HG03521 (cell line): ENCODE measurements around the gene NTN3.
A peak's percentile ranks its signal among the peaks of the same experiment; 100 is the strongest.
"Not testable (repeated sequence)": the region's sequence is repeated elsewhere in the genome, so short reads cannot be mapped to it uniquely, and the experiment has no call there.

Experiments
- ATAC-seq: cut with Tn5 transposase; IDR thresholded peaks from one replicate; pipeline ENCODE4 v1.9.1; 2021; ENCODE audit warnings: mild to moderate bottlenecking, moderate library complexity; ENCODE audit not compliant: unreplicated experiment

NTN3 gene

GRCh38 chr16:2439598-2439997 lies 31.5 kb upstream of the NTN3 start:
- no peak for ATAC-seq

DNA sequence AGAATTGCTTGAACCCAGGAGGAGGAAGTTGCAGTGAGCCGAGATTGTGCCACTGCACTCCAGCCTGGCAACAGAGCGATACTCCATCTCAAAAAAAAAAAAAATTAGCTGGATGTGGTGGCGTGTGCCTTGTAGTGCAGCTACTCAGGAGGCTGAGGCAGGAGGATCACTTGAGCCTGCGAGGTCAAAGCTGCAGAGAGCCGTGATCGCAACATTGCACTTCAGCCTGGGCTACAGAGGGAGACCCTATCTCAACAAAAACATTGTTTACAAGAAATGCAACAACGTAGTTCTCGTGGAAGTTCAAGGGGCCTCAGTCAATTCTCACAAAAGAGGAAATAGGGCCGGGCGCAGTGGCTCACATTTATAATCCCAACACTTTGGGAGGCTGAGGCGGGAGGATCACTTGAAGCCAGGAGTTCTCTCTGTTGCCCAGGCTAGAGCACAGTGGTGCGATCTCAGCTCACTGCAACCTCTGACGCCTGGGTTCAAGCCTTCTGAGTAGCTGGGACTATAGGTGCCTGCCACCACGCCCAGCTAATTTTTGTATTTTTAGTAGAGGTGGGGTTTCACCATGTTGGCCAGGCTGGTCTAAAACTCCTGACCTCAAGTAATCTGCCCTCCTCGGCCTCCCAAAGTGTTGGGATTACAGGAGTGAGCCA lies 29.8 kb upstream of the NTN3 start:
- ATAC-seq = not testable (repeated sequence)

GRCh38 chr16:2443555-2443954 lies 27.5 kb upstream of the NTN3 start:
- ATAC-seq = no peak

GRCh38 chr16:2447920-2448583 lies 23.0 kb upstream of the NTN3 start:
- no peak for ATAC-seq

GRCh38 chr16:2449118-2449517 lies 22.0 kb upstream of the NTN3 start:
- no peak for ATAC-seq

DNA sequence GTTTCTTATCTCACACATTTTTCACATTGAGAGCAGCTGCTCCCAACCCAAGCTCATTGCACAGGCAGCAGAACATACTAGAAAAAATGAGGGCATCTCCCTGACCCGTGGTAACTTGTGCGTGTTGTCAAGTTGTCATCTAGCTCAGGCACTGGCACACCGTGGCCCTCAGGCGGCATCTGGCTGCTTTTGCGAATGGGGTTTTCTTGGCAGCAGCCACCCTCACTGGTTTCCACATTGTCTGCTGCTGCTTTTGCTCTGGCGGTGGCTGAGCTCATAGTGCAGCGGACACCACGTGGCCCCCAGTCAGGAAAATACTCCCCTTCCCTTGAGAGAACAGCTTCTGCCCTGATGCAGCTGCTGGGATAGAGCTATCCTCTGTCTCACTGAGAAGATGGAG lies 20.6 kb upstream of the NTN3 start:
- ATAC-seq = no peak

DNA sequence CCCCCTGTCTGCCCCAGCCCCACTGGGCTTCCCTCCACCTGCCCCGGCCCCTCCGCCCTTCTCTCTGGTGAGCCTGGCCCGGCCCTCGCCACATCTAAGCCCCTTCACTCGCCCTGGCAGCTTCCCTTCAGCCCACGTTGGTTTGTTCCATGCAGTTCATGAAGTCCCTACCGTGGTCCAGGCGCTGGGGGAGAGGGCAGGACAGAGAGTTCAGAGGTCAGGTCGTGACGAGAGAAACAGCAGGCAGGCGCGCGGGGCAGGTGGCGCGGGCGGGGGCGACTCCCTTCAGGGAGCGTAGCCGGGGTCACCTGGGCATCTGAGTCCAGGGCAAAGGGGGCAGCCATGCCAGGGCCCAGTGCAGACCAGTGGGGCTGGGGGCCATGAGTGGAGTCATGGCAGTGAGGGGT lies 20.1 kb upstream of the NTN3 start:
- no peak for ATAC-seq

- ATAC-seq = no peak
These were observed 19.2 kb upstream of the NTN3 start for GRCh38 chr16:2451851-2452320.

GRCh38 chr16:2452650-2453049 lies 18.4 kb upstream of the NTN3 start:
- no peak for ATAC-seq

DNA sequence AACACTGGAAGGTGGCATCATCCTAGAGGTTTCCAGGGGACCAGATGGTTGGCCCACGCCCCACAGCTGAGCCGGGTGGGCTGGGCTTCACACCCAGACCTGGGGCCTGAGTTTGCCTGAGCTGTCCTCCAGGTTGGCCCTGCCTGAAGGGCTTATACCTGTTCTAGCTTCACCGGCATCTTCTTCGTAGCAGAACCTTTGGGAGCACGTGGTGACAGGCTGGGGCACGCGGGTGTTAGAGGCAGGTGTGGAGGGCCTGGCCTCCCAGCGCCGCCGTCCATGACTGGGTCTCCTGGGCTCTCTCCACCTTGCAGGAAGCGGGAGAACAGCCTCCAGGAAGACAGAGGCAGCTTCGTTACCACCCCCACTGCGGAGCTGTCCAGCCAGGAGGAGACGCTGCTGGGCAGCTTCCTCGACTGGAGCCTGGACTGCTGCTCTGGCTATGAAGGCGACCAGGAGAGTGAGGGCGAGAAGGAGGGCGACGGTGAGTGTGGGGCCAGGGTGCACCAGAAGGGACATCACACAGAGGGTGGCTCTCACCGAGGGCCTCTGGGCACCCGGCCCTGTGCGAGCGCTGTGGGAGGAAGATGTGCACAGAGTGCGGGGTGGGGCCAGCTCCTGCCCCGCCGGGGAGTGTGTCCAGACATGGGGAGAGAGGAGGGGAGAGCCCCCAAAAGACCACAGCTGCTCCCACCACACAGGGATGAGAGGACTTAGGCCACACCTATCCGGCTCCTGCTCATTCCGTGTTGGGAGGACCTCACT lies 15.8 kb upstream of the NTN3 start:
- ATAC-seq = no peak

GRCh38 chr16:2456551-2457153 lies 14.4 kb upstream of the NTN3 start:
- no peak for ATAC-seq

DNA sequence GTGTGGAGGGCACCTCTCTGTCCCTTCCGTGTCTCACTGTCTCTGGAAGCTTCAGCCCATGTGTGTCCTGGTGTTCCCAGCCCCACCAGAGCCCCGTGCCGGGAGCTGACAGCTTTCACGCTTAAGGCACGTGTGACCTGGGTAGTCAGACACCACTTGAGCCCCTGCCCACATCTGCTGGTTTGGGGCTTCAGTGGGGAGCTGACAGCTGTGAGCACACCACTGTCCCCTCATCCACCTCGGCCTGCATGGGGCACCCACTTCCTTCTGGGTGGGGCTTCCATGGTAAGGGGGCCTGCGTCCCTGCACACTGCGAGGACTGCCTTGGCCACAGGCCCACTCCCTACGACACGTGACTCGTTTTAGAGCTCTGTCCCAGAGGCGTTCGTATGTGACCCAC lies 13.8 kb upstream of the NTN3 start:
- no peak for ATAC-seq

GRCh38 chr16:2457946-2458345 lies 13.2 kb upstream of the NTN3 start:
- ATAC-seq = no peak

- no peak for ATAC-seq
These were observed 12.0 kb upstream of the NTN3 start for GRCh38 chr16:2458887-2459646.

DNA sequence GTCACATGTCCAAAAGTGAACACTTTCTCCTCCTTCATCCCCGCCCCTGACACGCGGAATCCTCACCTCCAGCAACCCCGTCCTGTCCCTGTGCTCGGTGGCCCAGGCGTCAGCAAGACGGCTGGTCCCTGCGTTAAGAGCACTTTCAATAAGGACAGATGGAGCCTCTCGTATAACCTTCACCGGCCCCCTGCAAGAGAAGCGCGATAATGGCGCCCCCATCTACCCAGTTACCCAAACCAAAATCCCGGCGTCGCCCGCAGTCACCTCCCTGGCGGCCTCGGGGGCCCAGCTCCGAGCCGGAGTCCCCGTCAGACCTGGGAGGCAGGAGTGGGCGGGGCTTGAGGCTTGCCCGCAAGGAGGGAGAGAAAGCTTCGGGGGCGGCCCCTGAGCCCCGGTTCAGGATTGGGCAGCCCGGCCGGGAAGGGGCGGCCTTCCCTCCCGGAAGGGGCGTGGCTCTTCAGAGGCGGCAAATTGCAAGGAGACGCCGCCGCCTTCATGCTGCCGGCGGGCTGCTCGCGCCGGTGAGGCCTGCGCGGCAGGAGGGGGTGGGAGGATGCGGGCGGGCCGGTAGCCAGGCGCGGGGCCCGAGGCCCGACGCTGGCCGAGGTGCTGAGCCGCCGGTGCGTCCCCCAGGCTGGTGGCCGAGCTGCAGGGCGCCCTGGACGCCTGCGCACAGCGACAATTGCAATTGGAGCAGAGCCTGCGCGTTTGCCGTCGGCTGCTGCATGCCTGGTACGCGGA lies 11.3 kb upstream of the NTN3 start, which contains the start of gene TEDC2:
Gene TEDC2 (plus strand): TSS at position 463 of the 744 bp plus-strand sequence. CDS start 36 bp downstream, at position 499.
- peak; percentile 87 for ATAC-seq

DNA sequence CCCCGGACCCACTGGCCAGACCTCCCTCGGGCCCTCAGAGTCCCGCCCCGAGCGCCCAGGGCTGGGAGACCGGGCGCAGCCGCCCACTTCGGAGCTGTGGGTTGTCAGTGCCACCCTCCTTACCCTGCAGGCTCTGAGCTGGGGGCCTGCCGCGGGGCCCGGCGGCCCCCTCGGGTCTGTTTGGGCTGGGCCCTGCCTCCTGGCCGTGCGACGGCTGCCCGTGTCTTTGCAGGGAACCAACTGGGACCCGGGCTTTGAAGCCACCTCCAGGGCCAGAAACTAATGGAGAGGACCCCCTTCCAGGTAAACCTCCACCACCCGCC lies 10.7 kb upstream of the NTN3 start:
- no peak for ATAC-seq

GRCh38 chr16:2460916-2461315 lies 10.2 kb upstream of the NTN3 start:
- ATAC-seq = no peak

- ATAC-seq = no peak
These were observed 8.8 kb upstream of the NTN3 start for GRCh38 chr16:2462031-2462866.

GRCh38 chr16:2464333-2464732 lies 6.8 kb upstream of the NTN3 start:
- ATAC-seq = no peak
